ENCODE data around the gene STXBP6.

The STXBP6 gene

DNA sequence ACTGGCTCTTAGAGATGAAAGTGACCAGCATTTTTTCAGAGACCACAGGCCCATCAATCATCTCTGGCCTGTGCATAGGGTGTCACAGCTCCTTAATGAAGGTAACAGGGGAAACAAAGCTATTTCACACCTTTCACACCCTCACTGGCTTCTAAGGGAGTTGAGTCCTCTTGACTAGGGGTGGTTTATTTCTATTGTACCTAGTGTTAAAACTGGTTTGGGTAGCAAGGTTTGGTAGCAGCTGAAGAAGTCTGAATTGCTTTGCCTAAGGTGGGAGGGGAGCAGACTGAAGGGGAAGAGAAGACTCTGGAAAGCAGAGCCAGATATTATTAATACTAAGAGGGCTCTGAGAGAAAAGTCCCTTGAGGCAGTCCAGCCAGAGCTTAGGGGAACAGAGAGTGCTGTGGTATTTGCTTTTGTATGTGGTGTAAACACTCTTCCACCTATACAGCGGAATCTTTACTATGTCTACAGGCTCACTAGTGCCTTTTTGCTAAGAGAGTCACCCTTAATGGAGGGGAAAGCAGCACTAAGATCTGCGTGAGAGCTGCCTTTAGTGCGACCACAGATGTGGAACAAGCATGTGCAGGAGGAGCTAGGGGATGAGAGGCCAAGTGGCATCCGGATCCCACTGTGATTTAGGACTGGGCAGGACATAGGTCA, 95.8 kb downstream of the STXBP6 start:
- no peak overlapping the region for H4K91ac ChIP-seq (ENCODE audit: low read length)
- peak; percentile 58 for DNase-seq

DNA sequence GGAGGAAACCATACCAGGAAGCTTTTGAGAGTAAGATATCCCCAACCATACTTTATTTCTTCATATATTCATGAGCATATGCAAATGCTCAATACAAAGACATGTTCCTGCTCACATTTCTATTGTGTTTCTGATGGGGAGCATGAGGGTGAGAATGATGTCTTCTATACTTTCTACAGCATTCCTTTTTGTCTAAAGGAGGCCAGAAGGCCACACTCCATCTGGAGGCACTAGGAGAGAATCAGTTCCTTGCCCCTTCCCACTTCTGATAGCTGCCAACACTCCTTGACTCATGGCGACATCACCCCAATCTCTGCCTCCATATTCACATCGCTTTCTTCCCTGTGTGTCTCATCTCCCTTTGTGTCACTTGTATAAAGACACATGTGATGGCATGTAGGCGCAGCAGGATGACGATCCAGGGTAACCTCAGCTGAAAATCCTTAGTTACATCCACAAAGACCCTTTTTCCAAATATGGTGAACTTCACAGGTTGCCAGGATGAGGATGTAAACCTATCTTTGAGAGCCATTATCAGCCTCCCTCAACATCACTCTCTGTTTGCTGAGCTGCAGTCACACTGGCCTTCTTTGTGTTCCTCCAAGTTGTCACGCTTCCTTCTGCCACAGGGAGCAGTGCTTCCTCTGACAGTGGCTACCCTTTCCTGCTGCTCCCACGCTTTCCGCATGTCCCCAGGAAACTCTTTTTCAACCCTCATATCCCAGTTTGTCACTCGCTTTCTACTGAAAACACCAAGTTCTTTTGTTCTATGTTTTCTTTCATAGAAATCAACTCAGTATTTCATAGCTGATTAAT, 96.9 kb downstream of the STXBP6 start:
- peak overlapping the region in 1 of 2 experiments; percentile 14 for H3K14ac ChIP-seq (ENCODE audit: low read length in 2 of 2)
- H3K9ac ChIP-seq (ENCODE audit: low read length), result no peak overlapping the region
- no peak overlapping the region for H2AK5ac ChIP-seq (ENCODE audit: low read length, severe bottlenecking)
- H3K4me2 ChIP-seq (ENCODE audit: low read length, poor library complexity, severe bottlenecking), result no peak overlapping the region
- no peaks in the 10 kb centered on the region for H3K4me1 ChIP-seq (ENCODE audit: control insufficient read depth, insufficient read depth, low read depth, low read length)
- WGBS, result 89% methylated on average over 8 of the region's 8 CpGs
- H2BK120ac ChIP-seq (ENCODE audit: low read depth, low read length), result no peak overlapping the region
- H3K27ac ChIP-seq (ENCODE audit: low read length, poor library complexity, severe bottlenecking), result no peak overlapping the region
- H3K4me3 ChIP-seq (ENCODE audit: insufficient read depth in 1 of 2, low read depth in 1 of 2, low read length in 2 of 2), result no peak overlapping the region
- no peak overlapping the region for H2AFZ ChIP-seq (ENCODE audit: low read depth, low read length)
- no peak overlapping the region for H2BK5ac ChIP-seq (ENCODE audit: low read depth, low read length, poor library complexity, severe bottlenecking)
- no peak overlapping the region for H2BK15ac ChIP-seq (ENCODE audit: low read depth, poor library complexity, severe bottlenecking)
- no peaks in the 10 kb centered on the region for H3K27me3 ChIP-seq (ENCODE audit: control insufficient read depth in 1 of 2, insufficient read depth in 1 of 2, low read length in 2 of 2)
- no peaks in the 10 kb centered on the region for H3K36me3 ChIP-seq (ENCODE audit: control insufficient read depth in 1 of 2, insufficient read depth in 2 of 2, low read depth in 1 of 2, low read length in 2 of 2)
- H4K8ac ChIP-seq (ENCODE audit: low read length), result no peak overlapping the region
- no peak overlapping the region for H3K4ac ChIP-seq (ENCODE audit: low read depth in 1 of 2, low read length in 2 of 2)
- H3K9me3 ChIP-seq (ENCODE audit: control insufficient read depth, low read length), result no peaks in the 10 kb centered on the region
- no peaks in the 10 kb centered on the region for H3K79me1 ChIP-seq (replicated peaks; ENCODE audit: low read length, poor library complexity, severe bottlenecking)
- H3K18ac ChIP-seq (ENCODE audit: low read depth in 1 of 2, low read length in 2 of 2), result peak overlapping the region in 1 of 2 experiments; percentile 69
- H2BK12ac ChIP-seq (ENCODE audit: low read length in 2 of 2), result no peak overlapping the region
- no peak for DNase-seq
- no peak overlapping the region for H3K23ac ChIP-seq (ENCODE audit: low read length in 2 of 2)
- no peak overlapping the region for H4K91ac ChIP-seq (ENCODE audit: low read length)

More for the DNA sequence above, 95.8 kb downstream of the STXBP6 start:
- no peak overlapping the region for H3K4me3 ChIP-seq (ENCODE audit: insufficient read depth in 1 of 2, low read depth in 1 of 2, low read length in 2 of 2)
- H4K8ac ChIP-seq (ENCODE audit: low read length), result no peak overlapping the region
- peak overlapping the region; percentile 15 for H2BK15ac ChIP-seq (ENCODE audit: low read depth, poor library complexity, severe bottlenecking)
- no peak overlapping the region for H2BK5ac ChIP-seq (ENCODE audit: low read depth, low read length, poor library complexity, severe bottlenecking)
- no peaks in the 10 kb centered on the region for H3K36me3 ChIP-seq (ENCODE audit: control insufficient read depth in 1 of 2, insufficient read depth in 2 of 2, low read depth in 1 of 2, low read length in 2 of 2)
- H3K79me1 ChIP-seq (replicated peaks; ENCODE audit: low read length, poor library complexity, severe bottlenecking), result no peaks in the 10 kb centered on the region
- peak overlapping the region in 1 of 2 experiments; percentile 78 for H3K4ac ChIP-seq (ENCODE audit: low read depth in 1 of 2, low read length in 2 of 2)
- no peak overlapping the region for H3K4me2 ChIP-seq (ENCODE audit: low read length, poor library complexity, severe bottlenecking)
- no peak overlapping the region for H3K27ac ChIP-seq (ENCODE audit: low read length, poor library complexity, severe bottlenecking)
- H2BK12ac ChIP-seq (ENCODE audit: low read length in 2 of 2), result peak overlapping the region in 1 of 2 experiments; percentile 74
- no peak overlapping the region for H2AK5ac ChIP-seq (ENCODE audit: low read length, severe bottlenecking)
- H3K23ac ChIP-seq (ENCODE audit: low read length in 2 of 2), result no peak overlapping the region
- H2AFZ ChIP-seq (ENCODE audit: low read depth, low read length), result no peak overlapping the region
- no peaks in the 10 kb centered on the region for H3K27me3 ChIP-seq (ENCODE audit: control insufficient read depth in 1 of 2, insufficient read depth in 1 of 2, low read length in 2 of 2)
- H3K9me3 ChIP-seq (ENCODE audit: control insufficient read depth, low read length), result no peaks in the 10 kb centered on the region
- no peaks in the 10 kb centered on the region for H3K4me1 ChIP-seq (ENCODE audit: control insufficient read depth, insufficient read depth, low read depth, low read length)
- H3K9ac ChIP-seq (ENCODE audit: low read length), result no peak overlapping the region
- WGBS, result 36% methylated on average over 3 of the region's 4 CpGs
- H2BK120ac ChIP-seq (ENCODE audit: low read depth, low read length), result peak overlapping the region; percentile 38
- no peak overlapping the region for H3K14ac ChIP-seq (ENCODE audit: low read length in 2 of 2)
- peak overlapping the region; percentile 28 to 78 for H3K18ac ChIP-seq (ENCODE audit: low read depth in 1 of 2, low read length in 2 of 2)

DNA sequence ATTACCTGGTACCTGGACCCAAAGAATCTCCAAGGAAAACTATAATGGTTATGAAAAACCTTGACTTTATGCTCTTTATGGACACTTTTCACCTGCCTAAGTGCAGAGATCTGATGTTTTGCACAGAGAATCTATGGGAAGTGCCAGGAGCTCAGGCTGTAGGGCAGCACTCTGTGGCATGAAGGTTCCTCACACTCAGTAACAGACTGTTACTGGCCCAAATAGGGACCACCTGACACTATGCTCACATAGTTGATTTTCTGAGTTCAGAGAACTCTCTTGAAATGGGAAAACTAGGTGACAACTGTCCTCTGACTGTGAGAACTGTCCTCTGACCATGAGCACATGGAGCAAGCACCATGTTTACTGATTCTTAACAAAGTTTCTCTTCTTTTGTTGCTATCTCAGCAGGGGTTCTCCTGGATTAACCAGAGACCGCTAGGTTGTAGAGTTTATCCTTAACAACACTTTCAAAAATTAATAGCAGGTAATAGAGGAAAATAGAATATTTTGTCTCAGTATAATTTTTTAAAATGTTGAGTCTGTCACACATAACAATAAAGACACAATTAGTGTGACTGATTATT, 101.6 kb downstream of the STXBP6 start:
- Histone ChIP-seq H2AK5ac (ENCODE audit: low read length, severe bottlenecking) (no peak overlapping the region), H3K14ac (ENCODE audit: low read length in 2 of 2) (no peak overlapping the region), H3K27me3 (ENCODE audit: control insufficient read depth in 1 of 2, insufficient read depth in 1 of 2, low read length in 2 of 2) (no peaks in the 10 kb centered on the region), H3K79me1 (replicated peaks; ENCODE audit: low read length, poor library complexity, severe bottlenecking) (no peaks in the 10 kb centered on the region), H3K36me3 (ENCODE audit: control insufficient read depth in 1 of 2, insufficient read depth in 2 of 2, low read depth in 1 of 2, low read length in 2 of 2) (no peaks in the 10 kb centered on the region), H4K91ac (ENCODE audit: low read length) (no peak overlapping the region), H3K4me1 (ENCODE audit: control insufficient read depth, insufficient read depth, low read depth, low read length) (no peaks in the 10 kb centered on the region), H2BK120ac (ENCODE audit: low read depth, low read length) (no peak overlapping the region), H3K4ac (ENCODE audit: low read depth in 1 of 2, low read length in 2 of 2) (no peak overlapping the region), H3K4me2 (ENCODE audit: low read length, poor library complexity, severe bottlenecking) (no peak overlapping the region), H4K8ac (ENCODE audit: low read length) (no peak overlapping the region), H3K23ac (ENCODE audit: low read length in 2 of 2) (no peak overlapping the region), H2BK12ac (ENCODE audit: low read length in 2 of 2) (no peak overlapping the region), H2BK15ac (ENCODE audit: low read depth, poor library complexity, severe bottlenecking) (no peak overlapping the region), H3K18ac (ENCODE audit: low read depth in 1 of 2, low read length in 2 of 2) (no peak overlapping the region), H3K9ac (ENCODE audit: low read length) (no peak overlapping the region), H2AFZ (ENCODE audit: low read depth, low read length) (no peak overlapping the region), H2BK5ac (ENCODE audit: low read depth, low read length, poor library complexity, severe bottlenecking) (no peak overlapping the region), H3K9me3 (ENCODE audit: control insufficient read depth, low read length) (no peaks in the 10 kb centered on the region), H3K27ac (ENCODE audit: low read length, poor library complexity, severe bottlenecking) (no peak overlapping the region), H3K4me3 (ENCODE audit: insufficient read depth in 1 of 2, low read depth in 1 of 2, low read length in 2 of 2) (no peak overlapping the region)
- DNase-seq, result no peak
- no CpG with 5 or more reads among the region's 1 CpG for WGBS

DNA sequence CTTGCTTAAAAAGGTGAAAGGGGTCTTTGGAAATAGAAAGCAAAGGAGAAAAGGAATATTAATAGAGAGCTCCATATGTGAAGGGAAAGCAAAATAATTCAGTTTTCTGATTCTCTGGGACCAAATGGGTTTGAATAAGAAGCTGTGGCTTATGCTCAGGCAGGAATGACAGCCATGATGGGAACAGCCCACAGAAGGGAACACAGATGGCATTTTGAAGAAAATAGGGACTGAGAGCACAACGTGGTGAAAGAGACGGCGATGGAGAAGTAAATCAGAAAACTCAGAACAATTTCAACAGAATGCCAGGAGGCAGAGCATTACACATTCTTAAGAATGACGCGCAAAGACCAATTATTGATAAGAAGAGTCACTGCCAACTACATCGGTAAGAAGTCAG, 102.8 kb downstream of the STXBP6 start:
- H3K79me1 ChIP-seq (replicated peaks; ENCODE audit: low read length, poor library complexity, severe bottlenecking), result no peaks in the 10 kb centered on the region
- H3K36me3 ChIP-seq (ENCODE audit: control insufficient read depth in 1 of 2, insufficient read depth in 2 of 2, low read depth in 1 of 2, low read length in 2 of 2), result no peaks in the 10 kb centered on the region
- no peak overlapping the region for H4K91ac ChIP-seq (ENCODE audit: low read length)
- H2AFZ ChIP-seq (ENCODE audit: low read depth, low read length), result no peak overlapping the region
- no peak overlapping the region for H3K4me3 ChIP-seq (ENCODE audit: insufficient read depth in 1 of 2, low read depth in 1 of 2, low read length in 2 of 2)
- no peak overlapping the region for H2BK15ac ChIP-seq (ENCODE audit: low read depth, poor library complexity, severe bottlenecking)
- no peaks in the 10 kb centered on the region for H3K4me1 ChIP-seq (ENCODE audit: control insufficient read depth, insufficient read depth, low read depth, low read length)
- no peak overlapping the region for H3K4ac ChIP-seq (ENCODE audit: low read depth in 1 of 2, low read length in 2 of 2)
- H3K4me2 ChIP-seq (ENCODE audit: low read length, poor library complexity, severe bottlenecking), result no peak overlapping the region
- peak overlapping the region in 1 of 2 experiments; percentile 8 for H3K18ac ChIP-seq (ENCODE audit: low read depth in 1 of 2, low read length in 2 of 2)
- H3K9me3 ChIP-seq (ENCODE audit: control insufficient read depth, low read length), result no peaks in the 10 kb centered on the region
- H3K23ac ChIP-seq (ENCODE audit: low read length in 2 of 2), result no peak overlapping the region
- no peak overlapping the region for H2AK5ac ChIP-seq (ENCODE audit: low read length, severe bottlenecking)
- H3K27me3 ChIP-seq (ENCODE audit: control insufficient read depth in 1 of 2, insufficient read depth in 1 of 2, low read length in 2 of 2), result no peaks in the 10 kb centered on the region
- no peak overlapping the region for H3K27ac ChIP-seq (ENCODE audit: low read length, poor library complexity, severe bottlenecking)
- H2BK120ac ChIP-seq (ENCODE audit: low read depth, low read length), result no peak overlapping the region
- DNase-seq, result no peak
- no peak overlapping the region for H2BK5ac ChIP-seq (ENCODE audit: low read depth, low read length, poor library complexity, severe bottlenecking)
- no peak overlapping the region for H3K14ac ChIP-seq (ENCODE audit: low read length in 2 of 2)
- no peak overlapping the region for H2BK12ac ChIP-seq (ENCODE audit: low read length in 2 of 2)
- WGBS, result 89% methylated on average over 6 of the region's 6 CpGs
- no peak overlapping the region for H4K8ac ChIP-seq (ENCODE audit: low read length)
- H3K9ac ChIP-seq (ENCODE audit: low read length), result no peak overlapping the region
